Measurements from ENCODE around the gene TACSTD2.

DNA sequence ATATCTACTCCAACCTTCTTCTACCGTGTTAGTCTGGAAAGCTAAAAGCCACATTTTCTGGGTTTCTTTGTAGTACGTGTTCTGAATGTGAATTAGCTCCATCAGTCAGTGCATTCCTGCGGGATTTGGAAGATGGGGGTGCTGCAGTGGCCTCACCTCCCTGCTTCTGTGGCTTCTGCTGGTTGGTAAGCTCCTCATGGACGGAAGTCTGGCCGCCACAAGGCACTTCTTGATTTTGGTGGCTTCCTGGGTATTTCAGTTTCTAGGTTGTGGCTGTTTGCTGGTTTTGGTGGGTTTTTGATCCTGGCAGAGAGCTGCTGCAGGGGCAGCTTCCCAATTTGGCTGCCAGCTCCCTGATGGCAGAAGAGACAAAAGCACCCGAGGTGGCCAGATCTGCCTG, 20.9 kb upstream of the TACSTD2 start:
- TF ChIP-seq, protein P1, sequence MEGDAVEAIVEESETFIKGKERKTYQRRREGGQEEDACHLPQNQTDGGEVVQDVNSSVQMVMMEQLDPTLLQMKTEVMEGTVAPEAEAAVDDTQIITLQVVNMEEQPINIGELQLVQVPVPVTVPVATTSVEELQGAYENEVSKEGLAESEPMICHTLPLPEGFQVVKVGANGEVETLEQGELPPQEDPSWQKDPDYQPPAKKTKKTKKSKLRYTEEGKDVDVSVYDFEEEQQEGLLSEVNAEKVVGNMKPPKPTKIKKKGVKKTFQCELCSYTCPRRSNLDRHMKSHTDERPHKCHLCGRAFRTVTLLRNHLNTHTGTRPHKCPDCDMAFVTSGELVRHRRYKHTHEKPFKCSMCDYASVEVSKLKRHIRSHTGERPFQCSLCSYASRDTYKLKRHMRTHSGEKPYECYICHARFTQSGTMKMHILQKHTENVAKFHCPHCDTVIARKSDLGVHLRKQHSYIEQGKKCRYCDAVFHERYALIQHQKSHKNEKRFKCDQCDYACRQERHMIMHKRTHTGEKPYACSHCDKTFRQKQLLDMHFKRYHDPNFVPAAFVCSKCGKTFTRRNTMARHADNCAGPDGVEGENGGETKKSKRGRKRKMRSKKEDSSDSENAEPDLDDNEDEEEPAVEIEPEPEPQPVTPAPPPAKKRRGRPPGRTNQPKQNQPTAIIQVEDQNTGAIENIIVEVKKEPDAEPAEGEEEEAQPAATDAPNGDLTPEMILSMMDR (IDR thresholded peaks at IDR 0.05): no peak
- TF ChIP-seq POLR2A (IDR thresholded peaks at IDR 0.05) (no peak), EP300 (IDR thresholded peaks at IDR 0.05) (no peak)

All from ovary (tissue), 3 donors.